Astrocyte of the cerebellum (primary cell): ENCODE measurements around the gene PDE4C.

Experiments used
- DNase-seq: peaks from one replicate; pipeline ENCODE4 v3.0.0-alpha.2; 2011; ENCODE audit warnings: low read depth
- H3K4me3 ChIP-seq: 2 replicates; pipeline ENCODE4 v1.5.1; 2011; ENCODE audit warnings: mild to moderate bottlenecking, low read depth, low read length, moderate library complexity
- in situ Hi-C: cut with HindIII; loops from 2 replicates; pipeline ENCODE4 v1.10.0; 2017; ENCODE audit warnings: low sequenced_read_pairs
- TF ChIP-seq, protein P1 (sequence below): IDR thresholded peaks from 2 replicates; pipeline ENCODE4 v1.5.1; 2012; ENCODE audit warnings: low read length, low read depth, moderate library complexity, mild to moderate bottlenecking; ENCODE audit errors: missing control alignments

Gene PDE4C

DNA sequence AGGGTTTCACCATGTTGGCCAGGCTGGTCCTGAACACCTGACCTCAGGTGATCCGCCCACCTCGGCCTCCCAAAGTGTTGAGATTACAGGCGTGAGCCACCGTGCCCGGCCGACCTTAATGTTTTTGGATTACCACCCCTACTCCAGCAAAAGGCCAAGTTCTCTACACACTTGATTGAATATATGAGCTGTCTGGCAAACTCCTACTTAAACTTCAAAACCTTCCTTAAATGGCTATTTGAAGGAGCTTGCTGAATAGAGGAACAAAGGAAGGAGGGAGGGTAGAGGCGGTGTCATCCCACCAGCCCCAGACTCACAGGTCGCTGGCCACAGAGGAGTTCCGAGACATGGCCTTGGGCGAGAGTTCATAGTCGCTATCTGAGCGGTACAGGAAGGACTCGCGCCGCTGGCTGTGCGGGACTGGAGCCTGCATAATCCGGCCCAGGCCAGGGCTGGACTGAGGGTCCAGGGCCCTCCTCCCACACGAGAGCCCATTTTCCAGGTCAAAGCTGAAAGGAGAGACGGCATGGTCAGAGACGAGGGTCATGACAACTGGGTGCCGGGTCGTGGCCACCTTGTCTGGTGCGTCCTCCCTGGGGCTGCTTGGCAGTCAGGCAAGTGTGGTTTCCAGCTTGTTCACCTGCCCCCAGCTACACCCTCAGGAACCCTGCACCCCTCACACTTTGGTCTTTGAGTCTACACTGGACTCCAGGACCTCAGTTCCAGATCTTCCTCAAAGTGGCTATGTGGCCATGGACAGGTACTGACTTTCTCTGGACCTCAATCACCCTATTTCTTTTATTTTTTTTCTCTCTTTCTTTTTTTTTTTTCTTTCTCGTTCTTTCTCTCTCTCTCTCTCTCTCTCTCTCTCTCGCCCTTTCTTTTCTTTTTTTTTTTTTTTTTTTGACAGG is 4.2 kb downstream of the PDE4C start:
- in situ Hi-C loops, result no loop called here
- DNase-seq, result no peak
- TF ChIP-seq, protein P1, sequence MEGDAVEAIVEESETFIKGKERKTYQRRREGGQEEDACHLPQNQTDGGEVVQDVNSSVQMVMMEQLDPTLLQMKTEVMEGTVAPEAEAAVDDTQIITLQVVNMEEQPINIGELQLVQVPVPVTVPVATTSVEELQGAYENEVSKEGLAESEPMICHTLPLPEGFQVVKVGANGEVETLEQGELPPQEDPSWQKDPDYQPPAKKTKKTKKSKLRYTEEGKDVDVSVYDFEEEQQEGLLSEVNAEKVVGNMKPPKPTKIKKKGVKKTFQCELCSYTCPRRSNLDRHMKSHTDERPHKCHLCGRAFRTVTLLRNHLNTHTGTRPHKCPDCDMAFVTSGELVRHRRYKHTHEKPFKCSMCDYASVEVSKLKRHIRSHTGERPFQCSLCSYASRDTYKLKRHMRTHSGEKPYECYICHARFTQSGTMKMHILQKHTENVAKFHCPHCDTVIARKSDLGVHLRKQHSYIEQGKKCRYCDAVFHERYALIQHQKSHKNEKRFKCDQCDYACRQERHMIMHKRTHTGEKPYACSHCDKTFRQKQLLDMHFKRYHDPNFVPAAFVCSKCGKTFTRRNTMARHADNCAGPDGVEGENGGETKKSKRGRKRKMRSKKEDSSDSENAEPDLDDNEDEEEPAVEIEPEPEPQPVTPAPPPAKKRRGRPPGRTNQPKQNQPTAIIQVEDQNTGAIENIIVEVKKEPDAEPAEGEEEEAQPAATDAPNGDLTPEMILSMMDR, result no peak
- no peak overlapping the region for H3K4me3 ChIP-seq

DNA sequence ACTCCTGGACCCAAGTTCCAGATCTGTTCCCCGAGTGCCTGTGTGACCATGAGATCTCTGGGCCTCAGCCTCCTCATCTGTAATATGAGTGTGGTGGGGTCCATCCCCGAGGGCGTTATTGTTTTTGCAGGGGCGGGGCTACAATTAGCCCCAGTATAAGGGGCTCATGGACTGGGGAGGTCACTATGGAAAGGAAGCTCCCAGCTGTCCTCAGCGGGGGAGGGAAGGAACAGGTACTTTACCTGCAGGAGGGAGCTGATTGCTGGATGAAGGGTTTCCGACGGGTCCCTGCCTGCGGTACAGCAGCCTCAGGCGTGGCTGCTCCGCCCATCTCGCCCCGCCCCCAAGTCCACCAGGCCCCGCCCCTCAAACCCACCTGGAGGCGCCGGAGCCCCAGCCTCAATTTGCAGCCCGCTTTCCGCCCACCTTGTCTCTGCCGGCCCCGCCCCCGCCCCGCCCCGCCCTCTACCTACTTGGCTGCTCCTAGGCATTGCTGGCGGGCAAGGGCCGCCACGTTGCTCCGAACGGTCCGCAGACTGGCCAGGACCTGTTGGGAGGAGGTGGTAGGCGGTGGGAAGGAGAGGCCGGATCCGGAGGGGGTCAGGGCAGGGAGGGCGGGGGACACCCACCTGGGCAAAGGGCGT is 5.5 kb downstream of the PDE4C start:
- no peak for DNase-seq
- in situ Hi-C loops, result no loop called here
- TF ChIP-seq, protein P1, result no peak
- H3K4me3 ChIP-seq, result no peak overlapping the region

DNA sequence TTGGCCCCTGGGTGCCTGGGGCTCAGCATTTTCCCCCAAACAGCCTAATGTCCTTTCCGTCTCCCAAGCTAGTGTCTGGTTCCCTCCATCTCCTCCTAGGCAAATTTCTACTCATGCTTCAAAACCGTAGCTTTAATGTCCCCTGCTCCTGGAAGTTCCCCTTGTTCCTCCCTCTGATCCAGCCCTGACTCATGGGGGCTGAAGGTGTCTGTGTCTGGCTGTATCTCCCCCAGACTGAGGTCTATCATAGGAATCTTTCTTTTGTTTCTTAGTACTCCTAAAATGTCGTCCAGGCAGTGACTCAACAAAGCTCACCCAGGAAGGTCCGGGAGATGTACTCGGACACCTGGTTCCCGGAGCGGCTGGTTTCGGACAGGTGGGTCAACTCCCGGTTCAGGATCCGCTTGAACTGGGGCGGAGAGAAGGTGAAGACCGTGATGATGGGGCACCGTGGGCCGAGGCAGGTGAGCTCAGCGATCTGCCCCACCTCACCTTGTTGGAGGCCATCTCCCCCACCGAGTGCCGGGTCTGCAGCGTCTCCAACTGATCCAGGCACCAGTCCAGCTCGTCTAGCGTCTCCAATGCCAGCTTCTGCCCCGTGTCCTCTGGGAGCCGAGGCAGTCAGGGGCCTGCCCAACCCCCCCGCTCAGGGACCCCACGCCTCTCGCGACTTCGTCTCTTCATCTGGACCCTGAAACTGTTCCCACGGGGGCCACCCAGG is 6.2 kb downstream of the PDE4C start:
- in situ Hi-C loops, result no loop called here
- no peak overlapping the region for H3K4me3 ChIP-seq
- TF ChIP-seq, protein P1, result no peak
- DNase-seq, result no peak

DNA sequence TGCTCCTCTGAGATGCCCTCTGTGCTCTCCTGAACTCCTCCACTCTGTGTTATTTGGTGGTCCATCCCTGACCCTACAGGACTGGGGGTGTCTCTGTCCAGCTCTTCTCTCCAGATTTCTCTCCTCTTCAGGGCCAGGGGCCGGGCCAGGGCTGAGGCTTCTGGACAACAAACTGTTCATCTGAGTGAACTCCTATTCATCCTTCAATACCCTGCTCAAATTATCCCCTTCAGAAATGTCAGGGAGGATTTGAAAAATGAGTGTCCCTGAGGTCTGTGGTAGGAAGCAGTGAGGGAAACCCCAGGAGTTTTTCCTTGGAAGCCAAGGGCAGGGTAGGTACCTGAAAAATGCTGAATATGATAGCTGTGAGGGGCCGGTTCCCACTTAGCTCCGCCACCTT is 7.6 kb downstream of the PDE4C start:
- DNase-seq, result no peak
- TF ChIP-seq, protein P1, result no peak
- H3K4me3 ChIP-seq, result no peak overlapping the region
- in situ Hi-C loops, result no loop called here

DNA sequence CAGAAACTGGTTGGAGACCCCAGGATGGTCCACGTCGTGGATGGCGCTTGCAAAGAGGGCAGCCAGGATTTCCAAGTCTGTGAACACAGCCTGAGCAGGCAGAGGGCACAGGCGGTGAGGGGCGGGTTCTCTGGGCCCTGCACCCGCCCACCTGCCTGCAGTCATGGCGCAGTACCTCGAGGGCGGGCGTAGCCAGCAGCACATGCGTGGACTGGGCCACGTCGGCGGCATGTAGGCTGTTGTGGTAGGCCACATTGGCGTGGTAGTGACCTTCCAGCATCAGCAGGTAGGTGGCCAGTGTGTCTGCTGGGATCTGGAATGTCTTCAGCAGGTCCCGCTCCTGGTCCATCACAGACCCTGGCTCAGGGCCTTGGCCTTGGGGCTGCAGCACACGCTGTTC is 8.1 kb downstream of the PDE4C start:
- TF ChIP-seq, protein P1, result no peak
- DNase-seq, result no peak
- no peak overlapping the region for H3K4me3 ChIP-seq
- in situ Hi-C loops, result no loop called here

DNA sequence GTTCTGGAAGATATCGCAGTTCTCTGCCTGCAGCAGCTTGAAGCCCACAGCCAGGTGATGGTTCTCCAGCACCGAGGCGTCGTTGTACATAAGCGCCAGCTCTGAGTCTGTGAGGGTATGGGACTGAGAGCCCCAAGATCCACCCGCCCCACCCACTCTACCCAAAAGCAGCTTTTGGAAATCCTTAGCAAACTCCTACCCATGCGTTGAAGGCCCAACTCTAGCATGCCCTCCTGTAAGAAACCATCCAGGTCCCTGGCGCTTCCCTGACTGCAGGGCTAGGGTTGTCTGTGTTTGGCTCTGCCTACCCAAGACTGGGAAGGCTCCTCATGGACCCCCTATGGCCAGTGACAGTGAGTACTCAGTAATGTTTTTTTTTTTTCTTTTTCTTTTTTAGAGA is 9.4 kb downstream of the PDE4C start:
- in situ Hi-C loops, result no loop called here
- no peak for DNase-seq
- H3K4me3 ChIP-seq, result no peak overlapping the region
- TF ChIP-seq, protein P1, result no peak
